Measurements from ENCODE around the gene CNTN5. TPM values are rescaled to one million over a fixed set of nuclear protein-coding genes. Genes with fewer than 3 reads are reported as not detected.

CNTN5 gene
- total RNA-seq, 4 donors from 2014 or later = not detected

DNA sequence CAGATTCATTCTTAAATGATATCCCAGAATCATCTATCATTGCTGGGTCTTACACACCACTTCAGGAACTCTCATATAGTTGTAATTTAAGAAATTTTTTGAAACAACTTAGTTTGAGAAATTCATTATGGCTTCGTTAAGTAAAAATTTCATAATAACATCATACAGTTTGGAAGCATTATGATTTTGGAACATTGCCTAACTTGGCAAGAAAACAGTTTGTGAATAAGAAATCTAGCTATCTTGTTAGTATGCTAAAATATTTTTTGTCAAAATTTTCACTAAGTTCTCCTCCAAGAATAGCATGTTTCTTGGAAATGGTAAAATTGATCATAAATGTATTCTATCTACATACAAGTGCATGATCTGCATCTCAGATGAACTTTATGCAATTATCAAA lies 217.7 kb downstream of the CNTN5 start:
- no peak overlapping the region for H3K27ac ChIP-seq
- no peaks in the 10 kb centered on the region for H3K4me1 ChIP-seq
- H3K27me3 ChIP-seq = no peaks in the 10 kb centered on the region
- H3K36me3 ChIP-seq = no peaks in the 10 kb centered on the region
- TF ChIP-seq, protein P1, sequence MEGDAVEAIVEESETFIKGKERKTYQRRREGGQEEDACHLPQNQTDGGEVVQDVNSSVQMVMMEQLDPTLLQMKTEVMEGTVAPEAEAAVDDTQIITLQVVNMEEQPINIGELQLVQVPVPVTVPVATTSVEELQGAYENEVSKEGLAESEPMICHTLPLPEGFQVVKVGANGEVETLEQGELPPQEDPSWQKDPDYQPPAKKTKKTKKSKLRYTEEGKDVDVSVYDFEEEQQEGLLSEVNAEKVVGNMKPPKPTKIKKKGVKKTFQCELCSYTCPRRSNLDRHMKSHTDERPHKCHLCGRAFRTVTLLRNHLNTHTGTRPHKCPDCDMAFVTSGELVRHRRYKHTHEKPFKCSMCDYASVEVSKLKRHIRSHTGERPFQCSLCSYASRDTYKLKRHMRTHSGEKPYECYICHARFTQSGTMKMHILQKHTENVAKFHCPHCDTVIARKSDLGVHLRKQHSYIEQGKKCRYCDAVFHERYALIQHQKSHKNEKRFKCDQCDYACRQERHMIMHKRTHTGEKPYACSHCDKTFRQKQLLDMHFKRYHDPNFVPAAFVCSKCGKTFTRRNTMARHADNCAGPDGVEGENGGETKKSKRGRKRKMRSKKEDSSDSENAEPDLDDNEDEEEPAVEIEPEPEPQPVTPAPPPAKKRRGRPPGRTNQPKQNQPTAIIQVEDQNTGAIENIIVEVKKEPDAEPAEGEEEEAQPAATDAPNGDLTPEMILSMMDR (IDR thresholded peaks at IDR 0.05) = no peak
- TF ChIP-seq EP300 (IDR thresholded peaks at IDR 0.05) = no peak
- H3K4me3 ChIP-seq = no peak overlapping the region
- 49% methylated on average over 1 of the region's 1 CpG for WGBS
- no peak for DNase-seq (ENCODE audit: low spot score in 2 of 2)
- H3K9me3 ChIP-seq = no peaks in the 10 kb centered on the region

DNA sequence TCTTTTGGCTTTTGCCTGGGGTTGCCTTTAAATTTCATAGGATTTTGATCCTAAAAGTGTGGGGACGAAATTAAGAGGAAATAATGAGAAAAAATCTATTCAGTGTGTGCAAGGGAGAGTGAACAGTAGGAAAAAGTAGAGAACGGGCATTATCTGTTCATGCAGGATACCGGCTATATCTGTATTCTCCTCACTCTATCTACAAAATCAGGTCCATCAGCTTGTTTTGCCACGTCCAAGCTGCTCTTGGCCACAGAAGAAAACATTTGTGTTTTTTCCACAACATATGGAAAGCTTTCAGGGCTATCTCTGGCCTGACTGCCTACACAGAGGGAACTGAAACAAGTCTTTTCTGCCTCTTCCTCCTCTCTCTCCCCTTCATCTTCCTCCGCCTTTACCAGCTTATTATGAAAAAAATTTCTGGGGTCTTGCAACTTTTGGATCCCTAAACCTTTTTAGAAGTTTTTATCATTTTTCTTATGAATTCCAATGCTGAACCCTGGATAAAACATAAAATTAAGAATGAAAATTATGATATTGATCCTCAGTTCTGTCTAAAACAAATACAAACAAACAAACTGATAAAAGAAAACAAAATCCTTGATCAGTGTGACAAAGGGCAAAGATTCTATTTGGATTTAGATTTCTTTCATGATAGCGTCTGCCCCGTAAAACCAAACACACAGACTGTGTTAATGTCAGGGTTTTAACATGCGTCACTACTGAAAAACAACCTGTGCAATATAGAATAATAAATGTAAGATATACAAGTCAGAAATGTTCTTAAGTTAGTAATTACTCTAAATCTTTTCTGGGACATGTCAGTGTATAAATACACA lies 219.7 kb downstream of the CNTN5 start:
- H3K27ac ChIP-seq = no peak overlapping the region
- no peaks in the 10 kb centered on the region for H3K27me3 ChIP-seq
- H3K36me3 ChIP-seq = no peaks in the 10 kb centered on the region
- no peak for TF ChIP-seq POLR2AphosphoS5 (IDR thresholded peaks at IDR 0.05)
- no peak for TF ChIP-seq POLR2A (IDR thresholded peaks at IDR 0.05)
- no peak for TF ChIP-seq EP300 (IDR thresholded peaks at IDR 0.05)
- TF ChIP-seq, protein P1 (IDR thresholded peaks at IDR 0.05) = no peak
- H3K4me1 ChIP-seq = no peaks in the 10 kb centered on the region
- no peaks in the 10 kb centered on the region for H3K9me3 ChIP-seq
- WGBS = 83% methylated on average over 8 of the region's 8 CpGs
- DNase-seq (ENCODE audit: low spot score in 2 of 2) = no peak
- no peak overlapping the region for H3K4me3 ChIP-seq

DNA sequence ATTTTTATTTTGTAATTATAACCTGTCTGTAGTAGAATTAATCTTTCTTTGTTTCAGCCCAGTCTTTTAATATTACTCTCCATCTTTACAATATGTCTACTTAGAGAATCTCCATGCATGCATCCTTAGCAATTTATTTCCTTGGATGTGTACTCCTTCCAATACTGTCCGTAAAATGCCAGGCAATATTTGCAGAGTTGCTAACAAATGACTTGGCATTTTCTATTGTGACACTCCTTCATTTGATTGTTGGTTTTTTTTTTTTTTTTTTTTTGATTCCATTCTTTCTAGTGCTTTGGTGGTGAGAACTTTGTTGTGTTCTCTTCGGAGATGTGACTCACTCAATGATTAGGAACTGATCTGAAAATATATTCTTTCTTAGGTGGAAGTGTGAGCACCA lies 220.3 kb downstream of the CNTN5 start:
- no peak for DNase-seq (ENCODE audit: low spot score in 2 of 2)
- Histone ChIP-seq H3K4me1 (no peaks in the 10 kb centered on the region), H3K36me3 (no peaks in the 10 kb centered on the region), H3K27ac (no peak overlapping the region), H3K9me3 (no peaks in the 10 kb centered on the region), H3K27me3 (no peaks in the 10 kb centered on the region), H3K4me3 (no peak overlapping the region)
- TF ChIP-seq EP300 (IDR thresholded peaks at IDR 0.05) = no peak
- no peak for TF ChIP-seq POLR2AphosphoS5 (IDR thresholded peaks at IDR 0.05)
- TF ChIP-seq POLR2A (IDR thresholded peaks at IDR 0.05) = no peak
- TF ChIP-seq, protein P1 (IDR thresholded peaks at IDR 0.05) = no peak
- WGBS = 81% methylated on average over 2 of the region's 2 CpGs

DNA sequence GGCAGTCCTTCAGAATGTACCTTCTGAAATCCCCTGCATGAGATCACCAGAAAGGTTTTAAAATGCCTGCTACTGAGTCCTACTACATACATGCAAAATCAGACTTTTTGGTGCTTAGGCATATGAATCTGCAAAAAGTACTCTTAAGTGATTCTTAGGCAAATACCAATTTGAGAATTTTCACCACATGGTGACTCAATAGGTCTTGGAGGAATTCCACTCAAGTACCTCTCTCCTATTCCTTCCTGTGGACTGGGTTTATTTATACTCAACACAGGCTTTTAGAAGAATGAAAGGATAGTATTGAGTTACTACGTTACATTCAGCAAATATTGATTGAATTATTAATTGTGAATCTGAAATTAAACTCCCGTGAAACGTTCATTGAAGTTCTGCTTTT lies 223.9 kb downstream of the CNTN5 start:
- Histone ChIP-seq H3K27me3 (no peaks in the 10 kb centered on the region), H3K9me3 (no peaks in the 10 kb centered on the region), H3K36me3 (no peaks in the 10 kb centered on the region), H3K4me3 (no peak overlapping the region), H3K27ac (no peak overlapping the region), H3K4me1 (no peaks in the 10 kb centered on the region)
- DNase-seq (ENCODE audit: low spot score in 2 of 2) = no peak
- 89% methylated on average over 3 of the region's 3 CpGs for WGBS
- TF ChIP-seq POLR2AphosphoS5 (IDR thresholded peaks at IDR 0.05) (no peak), POLR2A (IDR thresholded peaks at IDR 0.05) (no peak), EP300 (IDR thresholded peaks at IDR 0.05) (no peak)
- TF ChIP-seq, protein P1 (IDR thresholded peaks at IDR 0.05) = no peak

DNA sequence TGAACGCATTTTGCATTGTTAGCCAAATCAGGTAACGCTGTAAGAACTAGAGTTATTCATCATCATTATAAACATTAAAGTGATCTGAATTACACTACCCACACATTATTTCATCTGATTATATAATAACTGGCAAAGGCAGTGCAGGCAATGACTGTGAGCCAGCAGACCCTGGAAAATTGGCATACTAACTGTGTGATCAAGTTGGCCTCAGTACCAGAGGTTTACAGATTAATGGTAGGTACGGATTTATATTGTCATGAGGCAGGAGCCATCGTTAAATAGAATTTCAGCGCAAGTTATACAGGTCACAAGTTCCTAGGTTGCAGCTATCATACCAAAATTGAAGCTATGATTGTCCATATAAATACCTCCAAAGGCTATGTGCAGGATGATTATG lies 225.4 kb downstream of the CNTN5 start:
- no peak overlapping the region for H3K27ac ChIP-seq
- DNase-seq (ENCODE audit: low spot score in 2 of 2) = no peak
- H3K4me1 ChIP-seq = no peaks in the 10 kb centered on the region
- no peaks in the 10 kb centered on the region for H3K27me3 ChIP-seq
- TF ChIP-seq POLR2A (IDR thresholded peaks at IDR 0.05) = no peak
- no peak for TF ChIP-seq EP300 (IDR thresholded peaks at IDR 0.05)
- no peak for TF ChIP-seq POLR2AphosphoS5 (IDR thresholded peaks at IDR 0.05)
- TF ChIP-seq, protein P1 (IDR thresholded peaks at IDR 0.05) = no peak
- H3K4me3 ChIP-seq = no peak overlapping the region
- 73% methylated on average over 5 of the region's 5 CpGs for WGBS
- no peaks in the 10 kb centered on the region for H3K9me3 ChIP-seq
- no peaks in the 10 kb centered on the region for H3K36me3 ChIP-seq

Measured in suprapubic skin (tissue), 4 donors.